Activated CD8-positive, alpha-beta memory T cell treated with anti-CD3 and anti-CD28 coated beads, Interleukin-2, amount 50 U/mL, for 1 hour (primary cell): ENCODE results near the gene RNU1-4.
"Not testable (repeated sequence)": the region's sequence is repeated elsewhere in the genome, so short reads cannot be mapped to it uniquely, and the experiment has no call there.

ENCODE experiments used
- DNase-seq: peaks from one replicate; pipeline ENCODE4 v3.0.0-alpha.2; 2020; ENCODE audit errors: extremely low read depth

RNU1-4 gene

GRCh38 chr1:16770139-16770759 is 29.9 kb downstream of the RNU1-4 start:
- DNase-seq, result not testable (repeated sequence)

GRCh38 chr1:16770896-16771446 is 30.7 kb downstream of the RNU1-4 start:
- not testable (repeated sequence) for DNase-seq

- DNase-seq, result not testable (repeated sequence)
Observed at GRCh38 chr1:16772275-16773204, 32.2 kb downstream of the RNU1-4 start.

- not testable (repeated sequence) for DNase-seq
Observed at GRCh38 chr1:16773205-16773596, 32.9 kb downstream of the RNU1-4 start.

GRCh38 chr1:16773723-16774122 is 33.4 kb downstream of the RNU1-4 start:
- not testable (repeated sequence) for DNase-seq

GRCh38 chr1:16774773-16775172 is 34.5 kb downstream of the RNU1-4 start:
- DNase-seq, result not testable (repeated sequence)

- DNase-seq, result not testable (repeated sequence)
Observed at GRCh38 chr1:16775290-16775689, 35.0 kb downstream of the RNU1-4 start.

GRCh38 chr1:16776248-16776647 is 35.9 kb downstream of the RNU1-4 start:
- not testable (repeated sequence) for DNase-seq

- DNase-seq, result not testable (repeated sequence)
Observed at GRCh38 chr1:16776835-16777234, 36.5 kb downstream of the RNU1-4 start.

- DNase-seq, result not testable (repeated sequence)
Observed at GRCh38 chr1:16777821-16778220, 37.5 kb downstream of the RNU1-4 start.

- not testable (repeated sequence) for DNase-seq
Observed at GRCh38 chr1:16779525-16779924, 39.2 kb downstream of the RNU1-4 start.

- DNase-seq, result not testable (repeated sequence)
Observed at GRCh38 chr1:16781033-16781432, 40.7 kb downstream of the RNU1-4 start.

- DNase-seq, result not testable (repeated sequence)
Observed at GRCh38 chr1:16781625-16782024, 41.3 kb downstream of the RNU1-4 start.

- not testable (repeated sequence) for DNase-seq
Observed at GRCh38 chr1:16784955-16785354, 44.6 kb downstream of the RNU1-4 start.

- DNase-seq, result not testable (repeated sequence)
Observed at GRCh38 chr1:16786362-16786761, 46.0 kb downstream of the RNU1-4 start.

GRCh38 chr1:16787175-16787574 is 46.9 kb downstream of the RNU1-4 start:
- not testable (repeated sequence) for DNase-seq

GRCh38 chr1:16787711-16788110 is 47.4 kb downstream of the RNU1-4 start:
- not testable (repeated sequence) for DNase-seq
